ENCODE measurements around the gene TMEM52. TPM values are rescaled to one million over a fixed set of nuclear protein-coding genes. Genes with fewer than 3 reads are reported as not detected.

Gene TMEM52
- total and polyA plus RNA-seq, 2 of the 13 experiments (the other 11 are each of a cell fraction or from before 2014, with no cell fraction given), result 13.2 to 18.7 TPM

DNA sequence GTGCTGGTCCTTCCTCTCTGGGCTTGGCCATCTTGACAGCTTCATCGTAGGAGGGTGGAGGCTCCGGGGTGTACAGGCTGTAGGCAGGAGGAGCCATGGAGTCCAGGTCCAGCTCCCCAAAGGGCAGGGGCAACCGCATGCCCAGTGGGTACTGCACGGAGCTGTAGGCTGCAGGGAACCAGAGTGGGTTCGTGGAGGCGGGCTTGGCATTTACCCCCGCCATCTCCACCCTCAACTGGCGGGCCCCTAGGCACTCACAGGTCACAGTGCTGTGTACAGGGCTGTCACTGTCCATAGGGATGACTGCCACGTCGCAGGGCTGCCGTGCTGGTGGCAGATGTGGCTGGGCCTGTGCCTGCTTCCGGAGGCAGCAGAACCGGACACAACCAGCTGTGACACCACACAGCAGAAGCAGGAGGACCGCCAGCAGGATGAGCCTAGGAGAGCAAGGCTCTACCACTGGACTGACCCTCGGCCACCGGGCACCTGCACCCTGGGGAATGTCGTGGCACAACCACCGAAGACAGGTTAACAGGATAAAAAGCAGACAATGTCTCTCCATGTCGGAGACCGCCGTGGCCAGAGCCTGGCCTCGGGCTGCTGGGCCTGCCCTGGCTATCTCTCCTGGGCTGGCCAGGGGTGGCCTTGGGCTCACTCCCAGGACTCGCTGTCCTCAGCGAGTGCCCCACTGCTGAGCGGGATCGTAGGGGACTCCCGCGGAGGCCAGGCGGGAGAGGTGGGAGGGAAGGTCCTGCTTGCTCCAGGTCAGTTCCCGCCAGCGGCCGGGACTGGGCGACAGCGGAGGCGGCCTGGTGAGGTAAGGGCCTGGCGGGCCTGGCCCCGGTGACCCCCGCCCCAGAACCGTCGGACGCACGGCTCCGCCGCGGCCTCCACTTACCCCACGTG lies 831 bp downstream of the TMEM52 start (continued):
- TF ChIP-seq ZNF788 (CRISPR knock-in tag; IDR thresholded peaks at IDR 0.05; ENCODE audit: borderline replicate concordance), result 0 out of 2 replicates have a peak, but pooled peaks have one; percentile 17
- TF ChIP-seq ZNF891 (CRISPR knock-in tag; IDR thresholded peaks at IDR 0.05), result peak; percentile 16; the same call in 1 of the 2 replicates
- no peak for TF ChIP-seq FUBP1 (CRISPR knock-in tag; IDR thresholded peaks at IDR 0.05; ENCODE audit: borderline replicate concordance)
- TF ChIP-seq ETV5 (CRISPR knock-in tag; IDR thresholded peaks at IDR 0.05; ENCODE audit: borderline replicate concordance), result 0 out of 2 replicates have a peak, but pooled peaks have one; percentile 7
- peak; percentile 71; the same call in 1 of the 2 replicates for TF ChIP-seq ZNF776 (CRISPR knock-in tag; IDR thresholded peaks at IDR 0.05)
- no peak for TF ChIP-seq MAZ (IDR thresholded peaks at IDR 0.05; ENCODE audit: borderline replicate concordance, low read depth, low read length)
- TF ChIP-seq MAZ (CRISPR knock-in tag; IDR thresholded peaks at IDR 0.05; ENCODE audit: low read depth), result no peak
- TF ChIP-seq, protein P1, sequence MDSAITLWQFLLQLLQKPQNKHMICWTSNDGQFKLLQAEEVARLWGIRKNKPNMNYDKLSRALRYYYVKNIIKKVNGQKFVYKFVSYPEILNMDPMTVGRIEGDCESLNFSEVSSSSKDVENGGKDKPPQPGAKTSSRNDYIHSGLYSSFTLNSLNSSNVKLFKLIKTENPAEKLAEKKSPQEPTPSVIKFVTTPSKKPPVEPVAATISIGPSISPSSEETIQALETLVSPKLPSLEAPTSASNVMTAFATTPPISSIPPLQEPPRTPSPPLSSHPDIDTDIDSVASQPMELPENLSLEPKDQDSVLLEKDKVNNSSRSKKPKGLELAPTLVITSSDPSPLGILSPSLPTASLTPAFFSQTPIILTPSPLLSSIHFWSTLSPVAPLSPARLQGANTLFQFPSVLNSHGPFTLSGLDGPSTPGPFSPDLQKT (CRISPR knock-in tag; IDR thresholded peaks at IDR 0.05; ENCODE audit: borderline replicate concordance), result no peak
- TF ChIP-seq SOX6 (IDR thresholded peaks at IDR 0.05), result no peak
- TF ChIP-seq SOX6 (CRISPR knock-in tag; IDR thresholded peaks at IDR 0.05), result no peak
- TF ChIP-seq KLF15 (CRISPR knock-in tag; IDR thresholded peaks at IDR 0.05; ENCODE audit: borderline replicate concordance), result no peak
- TF ChIP-seq THRA (CRISPR knock-in tag; IDR thresholded peaks at IDR 0.05; ENCODE audit: borderline replicate concordance), result 0 out of 2 replicates have a peak, but pooled peaks have one; percentile 24
- 0 out of 2 replicates have a peak, but pooled peaks have one; percentile 30 for TF ChIP-seq ZNF646 (CRISPR knock-in tag; IDR thresholded peaks at IDR 0.05)
